Psoas muscle (tissue), 8 donors: ENCODE measurements around the gene FBRSL1. TPM values are rescaled to one million over a fixed set of nuclear protein-coding genes. Genes with fewer than 3 reads are reported as not detected.

Experiments
- ATAC-seq, 4 donors: fragments of 200-7000 bp; cut with Tn5 transposase; one replicate each; pipeline ENCODE4 v1.9.1; 2020; ENCODE audit warnings: moderate library complexity in 3 of 4, mild to moderate bottlenecking in 2 of 4
- DNase-seq, 2 donors: peaks; one replicate each; pipeline ENCODE4 v3.0.0-alpha.2; 2020
- H3K27ac ChIP-seq: fragments of 200-600 bp; one replicate; pipeline ENCODE4 v1.8.0; 2022
- H3K27me3 ChIP-seq, 3 donors: fragments of 200-600 bp in 1 of 3; one replicate each; pipeline versions ENCODE4 v1.6.1 to v1.8.0; 2013 to 2022; ENCODE audit warnings: low read length in 2 of 3, mild to moderate bottlenecking in 2 of 3, moderate library complexity in 1 of 3; ENCODE audit not compliant: insufficient read depth in 3 of 3
- H3K36me3 ChIP-seq, 2 donors: fragments of 200-600 bp in 1 of 2; one replicate each; pipeline versions ENCODE4 v1.6.1 to v1.8.0; 2013 to 2022; ENCODE audit warnings: low read depth in 1 of 2, mild to moderate bottlenecking in 1 of 2, moderate library complexity in 1 of 2; ENCODE audit not compliant: insufficient read depth in 1 of 2
- H3K4me1 ChIP-seq: fragments of 200-600 bp; one replicate; pipeline ENCODE4 v1.8.0; 2022
- H3K4me3 ChIP-seq: fragments of 200-600 bp; one replicate; pipeline ENCODE4 v1.8.0; 2022; ENCODE audit warnings: mild to moderate bottlenecking
- H3K9me3 ChIP-seq: fragments of 200-600 bp; one replicate; pipeline ENCODE4 v1.8.0; 2022
- CTCF ChIP-seq: fragments of 200-600 bp; IDR thresholded peaks from one replicate; pipeline ENCODE4 v1.8.0; 2022; ENCODE audit warnings: antibody characterized with exemption
- WGBS, 3 donors: extraction: QIAGEN DNeasy Blood & Tissue Kit; methylation state at CpG; one replicate each; pipeline versions ENCODE4 v1.1.6 to v1.1.7; 2013; 5-methylcytosine and 5-hydroxymethylcytosine counted together
- intact Hi-C, 2 donors: fragments of 100-400 bp; cut with DNase I; formaldehyde crosslinking; loops; one replicate each; pipeline versions ENCODE4 v1.11.0 to v1.14.2; 2022
- polyA plus RNA-seq, 3 donors: library from polyadenylated mRNA; stranded (reverse); fragments of 200-250 nt; gene quantifications; one replicate each; pipeline ENCODE4 v1.2.3, GENCODE V29; 2013
- total RNA-seq, 4 donors: library from RNA; stranded (reverse); fragmentation: NEBNext Ultra II Directional in 2 of 4; extraction: Animal tissue kit (Norgen Biotek cat#: 25700) in 2 of 4; gene quantifications; one replicate each; pipeline versions ENCODE4 v1.2.1 to v1.2.4, GENCODE V29; 2021 to 2023
- donor health status: healthy with polysubstance abuse.
- donor health status: DM: no; HTN: no; CAD: no; lungs with moderate emphysema.
- donor health status: Bipolar disorder and iron deficiency.
- donor health status: healthy.
- donor health status: DM: yes; HTN: yes; CAD: no.
- donor health status: DM: no; HTN: no; CAD: no.
- donor health status: DM: no; HTN: no; CAD: no.
- donor health status: DM: yes; HTN: yes; CAD: no.

The FBRSL1 gene
- total and polyA plus RNA-seq, 7 donors = 23.0 to 54.5 (median 40.1) TPM

DNA sequence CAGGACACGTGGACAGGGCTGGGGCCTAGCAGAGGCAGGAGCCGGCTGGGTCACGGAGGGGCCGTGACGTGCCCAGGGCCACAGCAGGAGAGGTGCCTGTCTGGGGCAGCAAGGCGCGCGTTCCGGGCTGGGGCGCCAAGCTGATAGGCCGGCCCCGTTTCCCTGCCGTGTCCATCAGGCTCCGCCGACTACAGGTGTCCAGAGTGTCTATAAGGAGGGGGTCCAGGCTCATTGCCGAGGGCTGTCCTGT, 18.5 kb downstream of the FBRSL1 start:
- no peak for DNase-seq
- intact Hi-C loops = no loop called here
- no peak for ATAC-seq
- 90 to 96% (median 93%) methylated on average over 16 of the region's 16 CpGs for WGBS, 3 donors
- no peak for TF ChIP-seq CTCF
- Histone ChIP-seq H3K27me3 (no peaks in the 10 kb centered on the region), H3K9me3 (no peaks in the 10 kb centered on the region), H3K4me1 (peaks cover 41% of the 10 kb centered on the region), H3K27ac (no peak overlapping the region), H3K4me3 (no peak overlapping the region), H3K36me3 (peaks cover 0 to 12% of the 10 kb centered on the region in 2 donors)

DNA sequence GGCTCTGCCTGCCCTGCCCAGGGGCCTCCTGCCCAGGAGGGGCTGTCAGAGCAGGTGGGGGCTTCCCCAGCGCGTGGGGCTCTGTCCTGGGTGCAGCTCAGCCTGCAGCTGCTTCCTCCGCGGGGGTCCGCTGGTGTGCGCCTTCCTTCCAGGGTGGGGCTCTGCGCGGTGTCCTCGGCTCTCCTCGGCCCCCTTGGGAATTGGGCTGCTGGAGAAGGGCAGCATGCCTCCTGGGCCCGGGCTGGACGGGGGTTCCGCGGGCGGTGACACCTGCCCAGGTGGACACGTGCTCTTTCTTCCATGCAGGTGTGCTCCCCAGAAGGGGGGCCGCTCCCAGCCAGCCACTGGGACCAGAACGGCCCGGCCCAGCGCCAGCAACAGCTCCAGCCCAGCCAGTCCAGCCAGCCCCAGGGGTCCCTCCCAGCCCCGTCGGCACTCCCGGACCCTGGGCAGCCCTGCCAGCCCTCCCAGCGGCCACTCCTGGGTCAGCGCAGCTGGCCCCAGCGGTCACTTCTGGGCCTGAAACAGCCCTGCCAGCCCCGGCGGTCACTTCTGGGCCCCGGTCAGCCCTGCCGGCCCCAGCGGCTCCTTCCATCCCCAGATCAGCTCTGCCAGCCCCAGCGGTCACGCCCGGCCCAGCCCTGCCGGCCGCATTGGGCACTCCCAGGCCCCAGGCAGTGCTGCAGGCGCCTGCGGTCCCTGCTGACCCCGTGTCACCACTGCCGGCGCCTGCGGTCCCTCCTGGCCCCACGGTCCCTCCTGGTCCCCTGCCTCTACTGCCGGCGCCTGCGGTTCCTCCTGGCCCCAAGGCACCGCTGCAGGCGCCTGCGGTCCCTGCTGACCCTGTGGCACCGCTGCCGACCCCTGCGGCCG, 19.1 kb downstream of the FBRSL1 start:
- WGBS, 3 donors = 95 to 96% (median 95%) methylated on average over 44 to 53 of the region's 53 CpGs
- no peak for TF ChIP-seq CTCF
- no peak for ATAC-seq
- peaks cover 0 to 12% of the 10 kb centered on the region in 2 donors for H3K36me3 ChIP-seq
- no peak overlapping the region for H3K4me3 ChIP-seq
- intact Hi-C loops = no loop called here
- no peak overlapping the region for H3K27ac ChIP-seq
- peaks cover 35% of the 10 kb centered on the region for H3K4me1 ChIP-seq
- no peaks in the 10 kb centered on the region for H3K9me3 ChIP-seq
- DNase-seq = no peak
- no peaks in the 10 kb centered on the region for H3K27me3 ChIP-seq

GRCh38 chr12:132510111-132510724, 20.3 kb downstream of the FBRSL1 start:
- Histone ChIP-seq H3K4me3 (no peak overlapping the region), H3K36me3 (peaks cover 0 to 16% of the 10 kb centered on the region in 2 donors), H3K9me3 (no peaks in the 10 kb centered on the region), H3K4me1 (peaks cover 24% of the 10 kb centered on the region), H3K27me3 (no peaks in the 10 kb centered on the region), H3K27ac (no peak overlapping the region)
- intact Hi-C loops = no loop called here
- TF ChIP-seq CTCF = no peak
- ATAC-seq = no peak
- 90 to 92% (median 91%) methylated on average over 27 to 33 of the region's 33 CpGs for WGBS, 3 donors
- DNase-seq = no peak

DNA sequence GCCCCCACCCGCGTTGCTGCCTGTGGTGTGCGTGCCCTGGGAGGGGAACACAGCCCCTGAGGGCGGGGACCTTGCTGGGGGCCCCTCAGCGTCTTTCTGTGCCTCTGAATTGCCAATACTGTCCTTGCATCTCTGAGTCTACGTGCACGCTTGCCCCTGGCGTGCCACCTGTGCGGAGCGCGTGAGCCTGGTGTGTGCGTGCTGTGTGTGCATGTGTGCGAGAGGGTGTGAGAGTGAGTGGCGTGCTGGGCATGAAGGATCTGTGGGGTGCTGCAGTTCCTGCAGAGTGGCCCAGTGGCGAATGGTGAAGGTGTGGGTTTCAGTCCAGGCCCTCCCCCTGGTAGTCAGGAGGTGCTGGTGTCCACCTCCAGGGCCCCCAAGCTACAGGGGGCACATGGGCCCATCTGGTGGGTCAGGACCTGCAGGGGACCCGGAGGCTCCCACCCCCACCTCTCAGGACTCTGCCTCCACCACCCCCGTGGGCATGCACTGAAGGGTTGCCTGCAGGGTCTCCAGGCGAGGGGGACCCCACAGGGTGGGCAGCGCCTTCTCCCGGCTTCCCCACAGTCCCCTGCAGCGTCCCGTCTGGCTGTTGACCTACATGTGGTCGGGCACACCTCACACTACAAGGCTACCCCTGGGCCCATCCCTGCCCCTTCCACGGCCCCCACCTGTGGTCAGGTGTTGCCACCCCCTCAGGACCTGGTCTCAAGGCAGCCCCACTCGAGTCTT, 21.0 kb downstream of the FBRSL1 start:
- intact Hi-C loops = no loop called here
- Histone ChIP-seq H3K36me3 (peaks cover 0 to 16% of the 10 kb centered on the region in 2 donors), H3K27ac (no peak overlapping the region), H3K9me3 (no peaks in the 10 kb centered on the region), H3K4me1 (peaks cover 17% of the 10 kb centered on the region), H3K27me3 (no peaks in the 10 kb centered on the region), H3K4me3 (no peak overlapping the region)
- ATAC-seq = no peak
- no peak for TF ChIP-seq CTCF
- WGBS, 3 donors = 94 to 96% (median 94%) methylated on average over 23 to 25 of the region's 25 CpGs
- DNase-seq = no peak
